Posterior vena cava (tissue), 2 donors: ENCODE measurements around the gene TRIM22. TPM values are rescaled to one million over a fixed set of nuclear protein-coding genes. Genes with fewer than 3 reads are reported as not detected.
"Not testable (repeated sequence)": the region's sequence is repeated elsewhere in the genome, so short reads cannot be mapped to it uniquely, and the experiment has no call there.

Experiments used
- DNase-seq: peaks from one replicate; pipeline ENCODE4 v3.0.0-alpha.2; 2020; ENCODE audit warnings: low spot score
- intact Hi-C, 2 donors: fragments of 100-400 bp; cut with DNase I; formaldehyde crosslinking; loops; one replicate each; pipeline versions ENCODE4 v1.14.1 to v1.14.2; 2022 to 2023
- total RNA-seq, 2 donors: library from RNA; stranded (reverse); fragmentation: NEBNext Ultra II Directional; extraction: Animal tissue kit (Norgen Biotek cat#: 25700); gene quantifications; one replicate each; pipeline ENCODE4 v1.2.1, GENCODE V29; 2021
- donor health status: DM: yes; HTN: yes; CAD: no.
- donor health status: DM: yes; HTN: yes; CAD: no.

The TRIM22 gene
- total RNA-seq, 2 donors from 2014 or later, result 40.7 to 60.4 TPM

DNA sequence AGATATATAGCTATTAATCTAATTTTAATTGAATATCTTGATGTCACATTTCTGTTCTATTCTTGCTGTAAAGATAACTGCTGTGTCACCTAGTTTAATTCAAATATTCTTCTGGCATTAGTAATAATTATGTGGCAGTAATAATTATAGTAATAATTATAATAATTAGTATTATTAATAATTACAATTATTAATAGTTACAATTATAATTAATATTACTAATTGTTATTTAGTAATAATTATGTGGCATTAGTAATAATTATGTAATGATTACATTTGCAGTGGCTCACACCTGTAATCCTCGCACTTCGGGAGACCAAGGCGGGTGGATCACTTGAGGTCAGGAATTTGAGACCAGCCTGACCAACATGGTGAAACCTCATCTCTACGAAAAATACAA lies 3.2 kb upstream of the TRIM22 start:
- intact Hi-C loops, result loop anchor here (10.0 kb wide), 1 partner anchor 62 kb away; the partner anchor contains the start of gene TRIM34 (in 2 of the 2)
- DNase-seq, result no peak

- intact Hi-C loops, result loop anchor here (10.0 kb wide), 1 partner anchor 64 kb away; the partner anchor contains the start of gene TRIM34 (in 2 of the 2)
- no peak for DNase-seq
Measured at GRCh38 chr11:5688482-5688881, 1.1 kb upstream of the TRIM22 start.

DNA sequence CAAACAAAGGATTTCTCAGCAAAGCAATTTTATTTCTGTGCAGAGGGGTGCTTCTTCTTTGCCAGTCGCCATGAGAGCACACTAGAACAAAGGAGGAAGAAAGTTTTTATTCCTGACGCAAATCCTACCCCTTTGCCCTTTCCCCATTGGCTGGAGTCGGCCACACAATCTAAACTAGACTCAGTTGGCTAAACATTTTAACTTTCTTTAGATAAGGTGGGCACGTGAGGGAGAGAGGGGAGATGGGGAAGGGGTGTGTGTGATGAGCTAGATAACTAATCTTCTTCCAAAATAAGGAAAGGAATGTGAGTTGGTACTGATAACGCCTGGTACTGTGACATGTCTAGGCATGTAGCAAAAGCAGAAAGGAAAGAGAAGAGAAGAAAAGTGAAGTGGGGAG lies 626 bp downstream of the TRIM22 start:
- intact Hi-C loops, result no loop called here
- DNase-seq, result no peak

- intact Hi-C loops, result no loop called here
- no peak for DNase-seq
Measured at GRCh38 chr11:5690736-5691135, 1.1 kb downstream of the TRIM22 start.

DNA sequence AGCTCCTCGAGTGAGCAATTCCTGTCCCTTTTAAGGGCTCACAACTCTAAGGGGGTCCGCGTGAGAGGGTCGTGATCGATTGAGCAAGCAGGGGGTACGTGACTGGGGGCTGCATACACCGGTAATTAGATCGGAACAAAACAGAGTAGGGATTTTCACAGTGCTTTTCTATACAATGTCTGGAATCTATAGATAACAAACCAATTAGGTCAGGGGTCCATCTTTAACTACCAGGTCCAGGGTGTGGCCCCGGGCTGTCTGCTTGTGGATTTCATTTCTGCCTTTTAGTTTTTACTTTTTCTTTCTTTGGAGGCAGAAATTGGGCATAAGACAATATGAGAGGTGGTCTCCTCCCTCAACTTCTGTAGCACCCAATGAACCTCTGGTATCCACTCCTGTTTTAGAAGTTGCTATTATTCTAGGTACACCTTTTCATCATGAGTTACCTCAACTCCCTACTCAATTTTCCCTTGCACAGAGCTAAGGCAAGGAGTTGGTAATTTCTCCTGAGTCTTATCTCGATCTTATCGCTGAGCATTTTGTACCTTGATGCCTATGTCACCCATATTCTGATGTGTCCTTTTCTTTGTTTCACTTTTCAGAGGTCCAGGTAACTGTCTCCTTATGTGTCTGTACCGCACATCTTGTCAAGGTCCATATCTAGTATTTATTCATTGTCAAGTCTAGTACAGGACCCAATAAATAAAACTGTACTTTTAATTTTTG lies 1.8 kb downstream of the TRIM22 start:
- intact Hi-C loops, DNase-seq: not testable (repeated sequence)

DNA sequence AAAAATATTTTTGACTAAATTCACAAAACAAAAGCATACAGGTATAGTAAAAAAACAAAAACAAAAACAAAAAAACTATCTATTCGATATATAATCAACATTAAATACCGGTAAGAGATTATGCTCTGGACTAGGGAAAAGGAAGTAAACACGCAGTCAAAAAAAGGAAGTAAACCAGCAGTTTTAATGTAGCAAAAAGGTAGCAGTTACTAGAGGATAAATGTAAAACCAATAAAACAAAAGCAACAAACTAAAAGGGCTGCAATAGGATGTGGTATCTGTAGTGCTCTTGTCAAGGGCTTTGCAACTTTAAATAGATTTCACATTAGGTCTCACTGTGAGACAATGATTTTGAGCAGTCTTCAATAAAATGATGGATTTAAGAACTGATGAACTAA lies 2.4 kb downstream of the TRIM22 start:
- DNase-seq, result no peak
- intact Hi-C loops, result no loop called here

DNA sequence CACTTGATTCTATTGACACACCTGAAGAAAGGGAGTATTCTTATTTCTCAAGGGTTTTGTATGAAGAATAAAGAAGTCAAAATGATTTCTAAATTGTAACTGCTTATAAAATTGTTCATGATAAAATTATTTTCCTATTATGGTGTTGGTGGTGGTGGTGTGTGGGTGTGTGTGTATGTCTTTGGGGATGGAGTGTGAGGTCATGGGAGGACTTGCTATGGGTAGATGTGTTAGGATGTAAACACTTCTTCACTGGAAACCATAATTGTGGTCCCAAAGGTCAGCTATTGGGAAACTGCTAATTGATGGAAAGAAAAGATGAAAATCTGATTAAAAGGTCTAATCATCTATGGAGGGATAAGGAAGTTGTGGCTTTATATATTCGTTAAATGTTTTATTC lies 5.1 kb downstream of the TRIM22 start:
- DNase-seq, result no peak
- intact Hi-C loops, result no loop called here

- no peak for DNase-seq
- intact Hi-C loops, result no loop called here
Measured at GRCh38 chr11:5695580-5695979, 6.0 kb downstream of the TRIM22 start.

- no peak for DNase-seq
- intact Hi-C loops, result no loop called here
Measured at GRCh38 chr11:5696210-5696609, 6.6 kb downstream of the TRIM22 start.

DNA sequence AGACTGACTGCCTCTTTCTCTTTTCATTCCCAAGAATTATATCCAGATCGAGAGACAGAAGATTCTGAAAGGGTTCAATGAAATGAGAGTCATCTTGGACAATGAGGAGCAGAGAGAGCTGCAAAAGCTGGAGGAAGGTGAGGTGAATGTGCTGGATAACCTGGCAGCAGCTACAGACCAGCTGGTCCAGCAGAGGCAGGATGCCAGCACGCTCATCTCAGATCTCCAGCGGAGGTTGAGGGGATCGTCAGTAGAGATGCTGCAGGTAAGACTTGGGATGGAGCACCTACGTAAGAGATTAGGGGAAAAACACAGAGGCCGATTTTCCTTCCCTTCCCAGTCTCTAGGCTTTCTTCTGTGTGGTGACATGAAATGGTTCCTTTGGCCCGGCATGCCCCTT lies 8.7 kb downstream of the TRIM22 start:
- no peak for DNase-seq
- intact Hi-C loops, result no loop called here

GRCh38 chr11:5700421-5701054 lies 10.9 kb downstream of the TRIM22 start:
- no peak for DNase-seq
- intact Hi-C loops, result no loop called here

DNA sequence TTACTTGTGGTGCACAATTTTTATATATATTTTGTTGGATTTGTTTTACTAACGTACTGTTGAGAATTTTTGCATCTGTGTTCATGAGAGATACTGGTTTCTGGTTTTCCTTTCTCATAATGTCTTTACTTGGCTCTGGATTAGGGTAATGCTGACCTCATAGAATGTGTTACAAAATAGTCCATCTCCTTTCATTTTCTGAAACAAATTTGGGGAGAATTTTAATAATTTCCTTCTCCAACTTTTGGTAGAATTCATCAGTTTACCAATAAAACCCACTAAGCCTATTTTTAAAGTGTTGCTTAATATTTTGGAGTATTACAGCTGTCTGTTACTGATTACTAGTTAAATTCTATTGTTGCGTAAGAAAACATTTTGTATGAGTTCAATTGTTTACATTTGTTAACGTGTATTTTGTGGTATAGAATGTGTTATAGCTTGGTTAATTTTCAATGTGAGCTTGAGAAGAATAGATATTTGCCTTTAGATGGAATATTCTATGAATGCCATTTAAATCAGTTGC lies 11.5 kb downstream of the TRIM22 start:
- intact Hi-C loops, result no loop called here
- no peak for DNase-seq

GRCh38 chr11:5703741-5704536 lies 14.3 kb downstream of the TRIM22 start:
- intact Hi-C loops, result no loop called here
- DNase-seq, result no peak

- no peak for DNase-seq
- intact Hi-C loops, result no loop called here
Measured at GRCh38 chr11:5705688-5706087, 16.1 kb downstream of the TRIM22 start.

GRCh38 chr11:5712507-5712906 lies 22.9 kb downstream of the TRIM22 start:
- intact Hi-C loops, result no loop called here
- DNase-seq, result no peak

DNA sequence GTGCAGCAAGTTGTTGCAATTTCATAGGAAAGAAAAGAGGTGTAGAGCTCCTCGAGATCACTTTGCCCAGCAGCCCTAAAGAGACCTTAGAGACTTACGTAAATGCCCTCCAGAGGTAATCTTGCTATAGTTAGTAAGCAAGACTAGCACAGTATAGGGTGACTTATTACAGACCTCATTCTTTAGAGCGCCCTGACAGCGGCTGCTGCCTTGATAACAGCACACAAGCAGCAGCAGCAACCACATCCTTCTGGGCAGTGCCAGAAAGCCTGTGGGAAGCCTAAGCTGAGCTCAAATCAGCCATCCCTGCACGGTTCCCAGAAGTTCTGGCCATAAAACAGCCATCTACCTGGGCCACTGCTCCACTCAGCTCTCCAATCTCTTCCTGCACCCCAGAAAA lies 24.1 kb downstream of the TRIM22 start:
- DNase-seq, result no peak
- intact Hi-C loops, result no loop called here

DNA sequence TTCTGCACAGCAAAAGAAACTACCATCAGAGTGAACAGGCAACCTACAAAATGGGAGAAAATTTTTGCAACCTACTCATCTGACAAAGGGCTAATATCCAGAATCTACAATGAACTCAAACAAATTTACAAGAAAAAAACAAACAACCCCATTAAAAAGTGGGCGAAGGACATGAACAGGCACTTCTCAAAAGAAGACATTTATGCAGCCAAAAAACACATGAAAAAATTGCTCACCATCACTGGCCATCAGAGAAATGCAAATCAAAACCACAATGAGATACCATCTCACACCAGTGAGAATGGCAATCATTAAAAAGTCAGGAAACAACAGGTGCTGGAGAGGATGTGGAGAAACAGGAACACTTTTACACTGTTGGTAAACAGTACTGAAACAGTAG lies 26.9 kb downstream of the TRIM22 start:
- DNase-seq, intact Hi-C loops: not testable (repeated sequence)

GRCh38 chr11:5719703-5720495 lies 30.3 kb downstream of the TRIM22 start:
- no peak for DNase-seq
- intact Hi-C loops, result no loop called here

DNA sequence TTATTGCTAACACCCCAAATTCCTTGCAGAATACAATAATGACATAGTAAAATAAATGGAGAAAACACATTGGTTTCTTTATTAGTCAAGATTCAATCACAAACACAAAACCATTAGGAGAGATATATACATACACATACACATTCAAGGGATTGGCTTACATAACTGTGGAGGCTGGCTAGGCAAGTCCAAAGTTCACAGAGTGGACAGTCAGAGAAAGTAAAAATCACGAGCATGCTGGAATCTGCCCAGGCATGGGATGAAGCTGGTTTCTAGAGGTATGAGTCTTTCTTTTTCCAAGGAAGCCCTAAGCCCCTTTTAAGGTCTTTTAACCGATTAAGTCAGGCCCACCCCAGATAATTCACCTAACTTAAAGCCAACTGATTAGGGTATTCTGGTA lies 33.0 kb downstream of the TRIM22 start:
- no peak for DNase-seq
- intact Hi-C loops, result no loop called here
